ENCODE results near the gene AKR1C1.
"Not testable (repeated sequence)": the region's sequence is repeated elsewhere in the genome, so short reads cannot be mapped to it uniquely, and the experiment has no call there.

AKR1C1 gene

GRCh38 chr10:5019770-5020612, 56.8 kb downstream of the AKR1C1 start:
- DNase-seq: peak; percentile 42

DNA sequence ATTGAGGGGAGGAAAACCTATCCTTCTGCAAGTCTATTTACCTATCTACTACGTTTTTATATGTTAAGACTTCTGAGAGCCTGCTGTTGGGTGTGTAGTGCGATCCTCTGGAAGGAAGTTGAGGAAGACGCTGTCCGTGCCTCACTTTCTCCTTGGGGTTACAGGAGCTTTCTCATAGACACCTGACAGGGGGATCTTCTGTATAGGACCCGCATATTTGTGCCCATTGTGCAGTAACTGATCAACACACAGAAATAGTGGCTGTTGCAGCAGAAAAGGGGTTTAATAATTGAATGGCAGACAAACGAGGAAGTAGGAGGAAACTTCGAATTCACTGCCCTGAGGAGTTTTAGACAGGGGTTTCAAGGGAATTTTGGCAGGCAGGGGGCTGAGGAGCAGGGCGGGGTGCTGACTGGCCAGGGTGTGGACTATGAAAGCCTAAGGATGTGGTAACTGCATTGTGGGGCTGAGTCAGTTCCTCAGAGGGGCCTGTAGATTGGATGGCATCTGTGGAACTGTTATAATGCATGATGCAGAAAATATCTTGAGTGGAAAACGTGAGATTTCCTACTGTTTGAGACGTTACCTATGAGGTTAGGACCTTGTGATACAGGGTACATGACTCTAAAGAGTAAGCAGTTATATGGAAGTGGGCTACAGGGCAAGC, 58.5 kb downstream of the AKR1C1 start:
- not testable (repeated sequence) for DNase-seq

DNA sequence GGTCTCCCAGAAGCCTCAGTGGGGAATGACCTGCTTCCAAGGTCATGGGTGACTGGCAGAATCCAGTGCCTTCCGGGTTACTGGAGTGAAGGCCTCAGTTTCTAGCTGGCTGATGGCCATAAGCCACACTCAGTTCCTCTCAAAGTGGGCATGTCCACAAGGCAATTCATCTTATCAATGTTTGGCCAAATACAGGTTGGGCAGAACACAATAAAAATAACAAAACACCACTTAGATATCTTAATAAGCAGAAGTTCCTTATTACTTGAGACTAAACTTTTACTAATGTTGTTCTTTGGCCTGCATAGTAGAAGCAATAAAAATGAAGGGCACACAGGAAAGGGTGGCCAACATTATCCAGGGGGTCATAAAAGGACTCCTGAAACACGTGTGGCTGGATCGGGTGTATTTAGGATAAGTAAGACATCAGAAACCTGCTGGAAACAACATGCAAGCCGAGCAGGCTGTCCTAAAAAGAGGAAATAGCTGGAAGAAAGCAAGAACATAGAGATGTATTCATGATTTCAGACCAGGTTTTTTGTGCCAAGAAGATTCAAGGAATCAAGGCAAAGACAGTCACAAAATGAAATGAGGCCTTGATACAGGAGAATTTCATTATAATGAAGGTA, 60.1 kb downstream of the AKR1C1 start:
- DNase-seq: no peak

DNA sequence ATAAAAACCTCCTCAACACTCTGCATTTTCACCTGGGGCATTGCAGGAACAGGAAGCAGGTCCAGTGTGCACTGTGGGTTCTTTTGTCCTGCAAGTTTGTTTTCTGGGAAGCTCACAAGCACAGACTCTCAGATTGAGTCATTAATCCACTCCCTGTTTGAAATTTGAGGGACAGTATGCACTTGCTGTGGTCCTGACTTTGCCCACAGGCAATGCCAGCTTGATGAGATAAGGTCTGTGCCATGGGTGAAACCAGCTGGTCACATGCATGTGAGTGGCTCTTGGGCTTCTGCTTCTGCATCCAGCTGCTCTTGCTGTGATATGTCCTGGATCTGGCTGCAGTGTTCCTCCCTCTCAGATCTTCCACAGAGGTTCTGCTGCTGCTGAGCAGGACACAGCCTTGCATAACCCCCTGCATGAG, 62.3 kb downstream of the AKR1C1 start:
- not testable (repeated sequence) for DNase-seq

DNA sequence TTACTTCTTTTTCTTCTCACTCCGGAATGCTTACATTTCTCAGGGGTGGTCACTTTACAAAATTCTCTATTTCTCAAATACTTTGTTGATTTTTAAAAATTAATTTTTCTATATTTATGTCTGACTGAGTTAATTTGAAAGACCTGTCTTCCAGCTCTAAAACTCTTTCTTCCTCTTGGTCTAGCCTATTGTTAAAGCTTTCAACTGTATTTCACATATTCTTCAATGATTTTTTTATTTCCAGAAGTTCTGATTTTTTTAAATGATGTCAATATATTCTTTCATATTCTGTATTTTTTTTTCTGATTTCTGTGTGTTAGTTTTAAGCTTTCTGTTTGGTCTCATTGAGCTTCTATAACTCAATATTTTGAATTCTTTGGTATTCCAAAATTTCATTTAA, 67.8 kb downstream of the AKR1C1 start:
- DNase-seq: no peak

DNA sequence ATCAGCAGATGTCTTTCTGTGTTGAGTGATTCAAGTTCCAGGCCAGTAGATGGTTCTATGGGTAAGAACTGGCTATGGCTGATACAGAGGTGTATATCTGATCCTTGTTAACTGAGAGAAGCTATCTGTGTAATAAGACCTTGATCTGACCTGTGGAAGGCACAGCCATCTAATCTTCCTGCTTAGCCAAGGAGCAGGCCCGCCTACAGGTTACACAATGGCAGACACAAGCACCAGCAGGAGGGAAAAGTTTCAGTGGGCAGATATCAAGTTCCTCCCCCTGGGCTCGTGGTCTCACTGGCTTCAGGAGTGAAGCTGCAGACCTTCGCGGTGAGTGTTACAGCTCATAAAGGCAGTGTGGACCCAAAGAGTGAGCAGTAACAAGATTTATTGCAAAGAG, 68.4 kb downstream of the AKR1C1 start:
- DNase-seq: not testable (repeated sequence)

GRCh38 chr10:5032444-5032843, 69.2 kb downstream of the AKR1C1 start:
- DNase-seq: not testable (repeated sequence)
